Endothelial cell of umbilical vein (primary cell): ENCODE data around the gene PFDN4. TPM values are rescaled to one million over a fixed set of nuclear protein-coding genes. Genes with fewer than 3 reads are reported as not detected.

ENCODE experiments used
- BruUV-seq: library from RNA; stranded (reverse); fragments of 400-500 nt; replicated peaks from 2 replicates; lab custom pipeline; 2021; lab: Mats Ljungman, UMichigan
- CTCF ChIA-PET: fragments of 300-600, 350-600 bp; sonication (Branson Sonifier 250); formaldehyde crosslinking; loops from one replicate; lab custom pipeline; 2021; ENCODE audit warnings: antibody characterized with exemption, inconsistent platforms; lab: Charles Lee
- POLR2A ChIA-PET: fragments of 300-600, 350-600 bp; sonication (Branson Sonifier 250); formaldehyde crosslinking; loops from one replicate; lab custom pipeline; 2021; ENCODE audit warnings: antibody characterized with exemption, inconsistent platforms; lab: Charles Lee
- DNase-seq: peaks from one replicate; pipeline ENCODE4 v3.0.0-alpha.2; 2011; ENCODE audit warnings: low read depth, low spot score
- FAIRE-seq: peaks from 2 replicates; lab custom pipeline; 2011; peaks lifted over from hg19 to GRCh38; lab: Jason Lieb, UNC
- H2AFZ ChIP-seq: 2 replicates; pipeline ENCODE4 v1.6.0; 2012; ENCODE audit warnings: low read depth, low read length, control low read depth, inconsistent platforms
- H3K27ac ChIP-seq: 2 replicates; pipeline ENCODE4 v1.5.1; 2011; ENCODE audit warnings: low read depth, mild to moderate bottlenecking, control low read depth, low read length, moderate library complexity; ENCODE audit not compliant: insufficient read depth
- H3K27me3 ChIP-seq, 2 experiments: 2 replicates each; pipeline versions ENCODE4 v1.6.0 to v1.6.1; 2011; ENCODE audit warnings: low read length in 2 of 2, mixed read lengths in 1 of 2; ENCODE audit not compliant: control insufficient read depth in 2 of 2, insufficient read depth in 2 of 2
- H3K36me3 ChIP-seq, 2 experiments: 2 replicates in 1 of 2; 3 replicates in 1 of 2; pipeline ENCODE4 v1.5.1; 2011; ENCODE audit warnings: low read length in 2 of 2, mild to moderate bottlenecking in 1 of 2, moderate library complexity in 1 of 2; ENCODE audit not compliant: control insufficient read depth in 2 of 2, insufficient read depth in 2 of 2; ENCODE audit errors: extremely low read depth in 1 of 2
- H3K4me1 ChIP-seq: 3 replicates; pipeline ENCODE4 v1.5.1; 2011; ENCODE audit warnings: mild to moderate bottlenecking, low read length; ENCODE audit not compliant: control insufficient read depth, insufficient read depth; ENCODE audit errors: extremely low read depth
- H3K4me2 ChIP-seq: 2 replicates; pipeline ENCODE4 v1.6.1; 2011; ENCODE audit warnings: low read length, control low read depth, mixed read lengths; ENCODE audit not compliant: insufficient read depth
- H3K4me3 ChIP-seq, 3 experiments: fragments of 200-600 bp in 1 of 3; sonication (generic), shearing (Covaris generic) in 1 of 3; replicated peaks in 1 of 3; 2 replicates each; pipeline ENCODE4 v1.5.1; 2011 to 2016; ENCODE audit warnings: control low read depth in 3 of 3, low read length in 3 of 3, mild to moderate bottlenecking in 2 of 3, inconsistent platforms in 1 of 3, low read depth in 1 of 3, moderate library complexity in 1 of 3; ENCODE audit not compliant: insufficient read depth in 1 of 3
- H3K79me2 ChIP-seq: 2 replicates; pipeline ENCODE4 v1.6.0; 2012; ENCODE audit warnings: low read length, inconsistent platforms; ENCODE audit not compliant: control insufficient read depth, insufficient read depth
- H3K9ac ChIP-seq: replicated peaks from 2 replicates; pipeline ENCODE3; 2011; ENCODE audit warnings: low read length, control low read depth; ENCODE audit not compliant: insufficient read depth; ENCODE audit errors: extremely low read depth
- H3K9me1 ChIP-seq: replicated peaks from 3 replicates; pipeline ENCODE4 v1.6.0; 2011; ENCODE audit warnings: mild to moderate bottlenecking, low read length; ENCODE audit not compliant: control insufficient read depth, insufficient read depth; ENCODE audit errors: extremely low read depth
- H3K9me3 ChIP-seq: replicated peaks from 2 replicates; pipeline ENCODE4 v1.5.1; 2012; ENCODE audit warnings: low read length, inconsistent platforms; ENCODE audit not compliant: control insufficient read depth, insufficient read depth
- H4K20me1 ChIP-seq: replicated peaks from 2 replicates; pipeline ENCODE3; 2011; ENCODE audit warnings: mild to moderate bottlenecking, low read length; ENCODE audit not compliant: control insufficient read depth, insufficient read depth; ENCODE audit errors: extremely low read depth
- EZH2 ChIP-seq: IDR thresholded peaks from 2 replicates; pipeline ENCODE4 v1.6.1; 2012; ENCODE audit warnings: borderline replicate concordance, low read depth, mild to moderate bottlenecking, moderate library complexity, low read length, inconsistent platforms; ENCODE audit not compliant: severe bottlenecking
- FOS ChIP-seq: IDR thresholded peaks from 2 replicates; pipeline ENCODE4 v1.6.1; 2011; ENCODE audit warnings: mild to moderate bottlenecking, low read length, moderate library complexity, borderline replicate concordance; ENCODE audit not compliant: insufficient read depth
- GATA2 ChIP-seq: IDR thresholded peaks from 2 replicates; pipeline ENCODE4 v1.7.0; 2011; ENCODE audit warnings: low read depth, mild to moderate bottlenecking, moderate library complexity, mixed read lengths, low read length; ENCODE audit not compliant: insufficient read length, insufficient read depth
- JUN ChIP-seq: IDR thresholded peaks from 2 replicates; pipeline ENCODE4 v1.6.1; 2011; ENCODE audit warnings: borderline replicate concordance, low read depth; ENCODE audit not compliant: insufficient read length, insufficient read depth
- MAX ChIP-seq: IDR thresholded peaks from 2 replicates; pipeline ENCODE4 v1.6.1; 2011; ENCODE audit not compliant: insufficient read depth, insufficient read length
- MYC ChIP-seq: IDR thresholded peaks from one replicate; pipeline ENCODE4 v1.6.1; 2011; ENCODE audit warnings: mild to moderate bottlenecking, low read depth, low read length
- POLR2A ChIP-seq: IDR thresholded peaks from 2 replicates; pipeline ENCODE4 v1.6.1; 2012; ENCODE audit warnings: low read depth, mild to moderate bottlenecking, control low read depth, low read length
- POLR2AphosphoS5 ChIP-seq: IDR thresholded peaks from 2 replicates; pipeline ENCODE4 v1.6.1; 2012; ENCODE audit warnings: low read depth, mild to moderate bottlenecking, control low read depth, low read length, moderate library complexity; ENCODE audit not compliant: insufficient read depth
- dilution Hi-C: fragments of 300-500 bp; cut with MboI; formaldehyde crosslinking; loops from one replicate; pipeline ENCODE4 v1.15.0; 2019; ENCODE audit warnings: low sequenced_read_pairs; ENCODE audit not compliant: extremely low pct_ligation_motif_present
- intact Hi-C: fragments of 100-400 bp; cut with micrococcal nuclease; formaldehyde crosslinking; loops from one replicate; pipeline ENCODE4 v1.10.0; 2022
- polyA plus RNA-seq, 4 experiments: library from polyadenylated mRNA; depleted of rRNA in 3 of 4; stranded (reverse) in 3 of 4; unstranded in 1 of 4; fragments of >200 nt; gene quantifications; 2 replicates each; pipeline versions ENCODE4 v1.2.1 to v1.2.3, GENCODE V29; 2011 to 2012; ENCODE audit warnings: missing spikeins in 1 of 4
- total RNA-seq: library from RNA; stranded (reverse); gene quantifications from 2 replicates; pipeline ENCODE4 v1.2.3, GENCODE V29; 2021
- TF ChIP-seq, protein P1 (sequence below), 2 donors: IDR thresholded peaks; 1 replicate in 1 of 2; 2 replicates in 1 of 2; pipeline ENCODE4 v1.5.1; 2011; ENCODE audit warnings: low read length in 2 of 2, mild to moderate bottlenecking in 2 of 2, moderate library complexity in 2 of 2, control low read depth in 1 of 2, inconsistent platforms in 1 of 2, low read depth in 1 of 2; ENCODE audit not compliant: insufficient read depth in 1 of 2; ENCODE audit errors: extremely low read depth in 1 of 2

PFDN4 gene
- total and polyA plus RNA-seq, 2 donors (not counting 3 experiments of a cell fraction or from before 2014, with no cell fraction given) = 17.5 to 44.2 TPM

- BruUV-seq = no TSS peak
- ChIA-PET CTCF (interaction anchor here (1.4 kb wide), 1 partner anchor 19 kb away, joined by 3 read pairs; no protein-coding TSS in a partner anchor), POLR2A (no interaction called here)
- Histone ChIP-seq H3K79me2 (no peaks in the 10 kb centered on the region), H3K9me1 (no peaks in the 10 kb centered on the region), H2AFZ (no peak overlapping the region), H3K27ac (no peak overlapping the region), H3K4me3 (no peak overlapping the region), H3K36me3 (no peaks in the 10 kb centered on the region), H3K9me3 (no peaks in the 10 kb centered on the region), H3K27me3 (peaks cover 0 to 9% of the 10 kb centered on the region in 2 experiments), H3K4me2 (no peak overlapping the region), H3K9ac (no peak overlapping the region), H3K4me1 (no peaks in the 10 kb centered on the region), H4K20me1 (no peaks in the 10 kb centered on the region)
- DNase-seq (no peak), FAIRE-seq (no peak)
- dilution Hi-C loops (no loop called here), intact Hi-C loops (no loop called here)
- no peak for TF ChIP-seq MYC
- no peak for TF ChIP-seq POLR2A
- TF ChIP-seq GATA2 = no peak
- no peak for TF ChIP-seq JUN
- no peak for TF ChIP-seq MAX
- no peak for TF ChIP-seq POLR2AphosphoS5
- no peak for TF ChIP-seq EZH2
- no peak for TF ChIP-seq FOS
- TF ChIP-seq, protein P1, sequence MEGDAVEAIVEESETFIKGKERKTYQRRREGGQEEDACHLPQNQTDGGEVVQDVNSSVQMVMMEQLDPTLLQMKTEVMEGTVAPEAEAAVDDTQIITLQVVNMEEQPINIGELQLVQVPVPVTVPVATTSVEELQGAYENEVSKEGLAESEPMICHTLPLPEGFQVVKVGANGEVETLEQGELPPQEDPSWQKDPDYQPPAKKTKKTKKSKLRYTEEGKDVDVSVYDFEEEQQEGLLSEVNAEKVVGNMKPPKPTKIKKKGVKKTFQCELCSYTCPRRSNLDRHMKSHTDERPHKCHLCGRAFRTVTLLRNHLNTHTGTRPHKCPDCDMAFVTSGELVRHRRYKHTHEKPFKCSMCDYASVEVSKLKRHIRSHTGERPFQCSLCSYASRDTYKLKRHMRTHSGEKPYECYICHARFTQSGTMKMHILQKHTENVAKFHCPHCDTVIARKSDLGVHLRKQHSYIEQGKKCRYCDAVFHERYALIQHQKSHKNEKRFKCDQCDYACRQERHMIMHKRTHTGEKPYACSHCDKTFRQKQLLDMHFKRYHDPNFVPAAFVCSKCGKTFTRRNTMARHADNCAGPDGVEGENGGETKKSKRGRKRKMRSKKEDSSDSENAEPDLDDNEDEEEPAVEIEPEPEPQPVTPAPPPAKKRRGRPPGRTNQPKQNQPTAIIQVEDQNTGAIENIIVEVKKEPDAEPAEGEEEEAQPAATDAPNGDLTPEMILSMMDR (IDR thresholded peaks at IDR 0.05; ENCODE audit: extremely low read depth in 1 of 2, insufficient read depth in 1 of 2, low read depth in 1 of 2, low read length in 2 of 2) = no peak
Observed at GRCh38 chr20:54180931-54181330, 27.0 kb upstream of the PFDN4 start.
